ENCODE measurements around the gene ADRA2B.
"Not testable (repeated sequence)": the region's sequence is repeated elsewhere in the genome, so short reads cannot be mapped to it uniquely, and the experiment has no call there.

Gene ADRA2B

GRCh38 chr2:96150007-96150640 lies 33.8 kb upstream of the ADRA2B start:
- DNase-seq (ENCODE audit: low spot score), result no peak

GRCh38 chr2:96148410-96149217 lies 32.2 kb upstream of the ADRA2B start:
- DNase-seq (ENCODE audit: low spot score), result no peak

DNA sequence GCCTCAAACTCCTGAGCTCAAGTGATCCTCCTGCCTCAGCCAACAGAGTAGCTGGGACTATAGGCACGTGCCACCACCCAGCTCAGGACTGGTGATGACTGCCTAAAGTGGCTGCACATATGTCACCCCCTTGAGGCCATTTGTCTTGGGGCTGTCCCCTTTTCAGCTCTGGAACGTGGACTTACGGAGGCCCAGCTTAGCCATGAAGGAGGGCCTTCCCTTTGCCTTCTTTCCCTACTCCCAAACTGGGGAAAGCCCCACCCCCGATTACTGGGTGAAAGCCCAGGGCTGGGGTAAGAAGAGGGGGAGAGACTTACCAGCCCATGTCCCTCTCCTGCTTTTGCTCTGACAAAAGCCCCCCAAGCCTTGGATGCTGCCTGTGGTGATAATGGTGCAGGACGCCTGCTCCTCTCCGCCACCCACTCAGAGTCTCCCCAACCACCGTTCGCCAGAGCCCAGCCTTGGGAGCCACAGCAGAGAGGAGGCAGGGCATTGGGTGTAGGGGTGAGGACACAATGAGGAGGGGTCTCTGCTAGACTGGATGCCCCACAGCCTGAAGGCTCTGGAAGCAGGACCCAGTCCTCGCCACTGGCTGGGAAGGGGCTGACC lies 31.3 kb upstream of the ADRA2B start:
- DNase-seq (ENCODE audit: low spot score), result no peak

GRCh38 chr2:96146881-96147592 lies 30.7 kb upstream of the ADRA2B start:
- no peak for DNase-seq (ENCODE audit: low spot score)

DNA sequence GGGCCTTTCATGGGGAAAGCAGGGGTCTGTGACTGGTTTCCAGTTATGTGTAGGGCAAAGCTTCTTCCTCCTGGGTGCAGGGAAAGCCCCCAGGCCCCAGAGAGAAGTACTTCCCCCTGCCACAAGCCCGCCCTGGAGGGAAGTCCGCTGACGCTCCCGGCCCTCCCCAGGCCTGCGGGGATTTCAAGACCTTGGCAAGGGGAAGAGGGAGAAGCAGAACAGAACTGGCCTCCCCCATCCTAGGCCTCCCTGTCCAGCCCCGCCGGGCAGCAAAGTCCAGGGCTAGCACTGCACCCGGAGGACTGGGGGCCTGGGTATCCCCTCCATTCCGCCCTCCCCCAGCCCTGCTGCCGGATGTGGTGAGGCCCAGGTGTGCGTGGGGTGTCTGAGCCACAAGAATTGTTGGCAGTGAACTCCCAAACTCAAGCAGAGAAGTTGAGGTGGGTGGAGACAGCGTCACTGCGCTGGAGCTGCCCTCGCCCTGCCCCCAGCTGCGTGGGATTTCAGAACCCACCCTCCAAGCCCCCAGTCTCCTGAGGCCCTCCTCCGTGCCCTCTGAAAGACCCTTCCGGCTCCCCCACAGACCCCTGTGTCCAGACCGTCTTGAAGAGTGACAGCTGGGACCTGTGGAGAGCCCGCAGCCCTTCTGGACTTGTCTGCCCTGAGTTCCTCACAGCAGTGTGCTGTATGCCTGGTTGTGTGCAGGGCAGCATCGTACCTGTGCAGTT lies 29.9 kb upstream of the ADRA2B start:
- no peak for DNase-seq (ENCODE audit: low spot score)

DNA sequence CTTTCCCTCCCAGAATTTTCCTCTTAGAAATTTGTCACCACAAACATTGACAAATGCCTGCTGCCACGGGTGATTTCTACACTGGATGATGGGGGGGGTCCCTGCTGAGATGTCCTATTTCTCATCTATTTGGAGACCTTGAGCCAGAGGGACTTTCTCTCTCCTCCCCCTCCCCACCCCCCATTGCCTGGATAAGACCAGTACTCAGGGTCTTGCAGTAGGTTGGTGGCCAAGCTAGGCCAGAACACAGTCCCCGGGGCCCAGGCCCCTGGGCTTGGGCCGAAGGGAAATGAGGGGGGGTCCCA lies 29.4 kb upstream of the ADRA2B start:
- DNase-seq (ENCODE audit: low spot score), result no peak

DNA sequence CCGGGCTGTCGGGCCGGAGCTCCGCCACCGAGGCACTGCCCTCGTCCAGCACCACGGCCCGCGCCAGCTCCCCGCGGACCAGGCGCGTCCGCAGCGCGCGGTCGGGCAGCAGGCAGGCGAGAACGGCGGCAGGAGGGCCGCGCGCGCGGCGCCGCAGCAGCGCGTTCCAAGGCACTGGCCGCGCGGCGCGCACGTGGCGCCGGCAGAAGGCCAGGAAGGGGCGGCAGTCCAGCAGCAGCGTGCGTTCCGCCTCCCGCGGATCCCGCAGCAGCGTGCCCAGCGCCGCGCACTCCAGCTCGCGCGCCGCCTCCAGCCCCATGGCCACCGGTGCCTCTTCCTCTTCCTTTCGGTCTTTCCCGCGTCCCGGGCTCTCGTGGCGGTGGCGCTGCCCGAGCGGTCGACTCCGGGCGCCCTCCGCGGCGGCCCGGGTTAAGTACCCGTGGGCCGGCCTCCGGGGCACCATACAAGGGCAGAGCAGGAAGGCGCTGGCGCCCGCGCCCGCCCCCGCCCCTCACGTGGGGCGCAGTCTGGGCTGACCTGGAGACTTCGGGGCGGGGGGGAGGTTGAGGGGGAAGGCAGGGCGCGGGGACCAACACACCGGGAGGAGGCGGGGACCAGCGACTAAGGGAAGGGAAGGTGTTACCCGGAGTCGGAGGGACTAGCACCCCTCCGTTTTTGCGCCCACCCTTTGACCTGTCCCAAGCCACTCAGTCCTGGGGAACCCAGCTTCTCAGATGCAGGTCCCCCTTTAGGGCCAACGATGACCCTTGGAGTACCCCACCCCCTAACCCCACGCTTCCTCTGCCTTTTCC lies 28.9 kb upstream of the ADRA2B start, which contains the start of gene DUSP2:
Gene DUSP2 (minus strand): TSS at position 405 of the 812 bp plus-strand sequence. CDS start 86 bp downstream, at position 319.
- DNase-seq (ENCODE audit: low spot score), result no peak

DNA sequence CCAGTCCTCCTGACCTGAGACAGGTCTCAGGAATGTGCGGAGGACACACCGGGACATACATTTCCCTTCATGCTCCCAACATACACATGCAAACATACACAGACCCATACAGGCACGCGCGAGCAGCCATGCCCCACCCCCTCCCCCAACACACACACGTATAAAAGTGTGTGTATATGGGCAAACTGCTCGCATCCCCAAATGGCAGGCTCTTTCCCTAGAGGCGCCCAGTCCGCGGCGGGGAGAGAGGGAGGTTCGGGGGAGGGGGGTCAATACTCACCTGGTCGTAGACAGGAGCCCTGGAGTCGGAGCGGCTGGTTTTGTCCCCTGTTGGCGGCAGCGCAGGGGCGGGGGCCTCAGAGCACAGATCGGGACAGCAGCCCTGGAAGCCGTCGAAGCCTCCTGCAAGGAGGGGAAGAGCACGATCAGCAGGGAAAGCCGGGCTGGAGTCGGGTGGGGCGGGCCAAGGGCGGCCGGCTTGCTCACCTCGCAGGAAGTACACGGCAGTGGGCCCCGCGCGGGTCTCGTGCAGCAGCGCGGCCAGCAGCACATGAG lies 28.2 kb upstream of the ADRA2B start:
- DNase-seq (ENCODE audit: low spot score), result no peak

DNA sequence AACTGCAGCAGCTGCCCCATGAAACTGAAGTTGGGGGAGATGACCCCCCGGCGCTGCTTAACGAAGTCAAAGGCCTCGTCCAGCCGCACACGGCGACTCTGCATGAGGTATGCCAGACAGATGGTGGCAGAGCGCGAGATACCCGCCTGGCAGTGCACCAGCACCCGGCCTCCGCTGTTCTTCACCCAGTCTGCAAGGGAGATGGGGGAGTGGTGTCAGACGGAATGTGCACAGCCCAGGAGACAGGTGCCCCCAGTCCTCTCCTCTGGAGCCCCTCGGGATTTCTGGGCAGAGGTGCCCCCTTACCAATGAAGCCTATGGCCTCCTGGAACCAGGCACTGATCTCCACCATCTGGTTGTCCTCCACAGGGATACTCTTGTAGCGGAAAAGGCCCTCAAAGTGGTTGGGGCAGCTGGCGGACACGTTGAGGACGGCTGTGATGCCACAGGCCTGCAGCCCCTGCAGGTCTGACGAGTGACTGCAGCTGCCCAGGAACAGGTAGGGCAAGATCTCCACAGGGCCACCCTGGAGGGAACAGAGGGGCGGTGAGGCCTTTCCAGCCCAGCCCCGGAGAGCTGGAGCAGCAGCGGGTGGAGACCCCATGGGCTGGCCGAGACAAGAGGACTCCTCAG lies 27.6 kb upstream of the ADRA2B start:
- DNase-seq (ENCODE audit: low spot score), result peak; percentile 63

- no peak for DNase-seq (ENCODE audit: low spot score)
These were observed 27.0 kb upstream of the ADRA2B start for GRCh38 chr2:96143231-96143847.

DNA sequence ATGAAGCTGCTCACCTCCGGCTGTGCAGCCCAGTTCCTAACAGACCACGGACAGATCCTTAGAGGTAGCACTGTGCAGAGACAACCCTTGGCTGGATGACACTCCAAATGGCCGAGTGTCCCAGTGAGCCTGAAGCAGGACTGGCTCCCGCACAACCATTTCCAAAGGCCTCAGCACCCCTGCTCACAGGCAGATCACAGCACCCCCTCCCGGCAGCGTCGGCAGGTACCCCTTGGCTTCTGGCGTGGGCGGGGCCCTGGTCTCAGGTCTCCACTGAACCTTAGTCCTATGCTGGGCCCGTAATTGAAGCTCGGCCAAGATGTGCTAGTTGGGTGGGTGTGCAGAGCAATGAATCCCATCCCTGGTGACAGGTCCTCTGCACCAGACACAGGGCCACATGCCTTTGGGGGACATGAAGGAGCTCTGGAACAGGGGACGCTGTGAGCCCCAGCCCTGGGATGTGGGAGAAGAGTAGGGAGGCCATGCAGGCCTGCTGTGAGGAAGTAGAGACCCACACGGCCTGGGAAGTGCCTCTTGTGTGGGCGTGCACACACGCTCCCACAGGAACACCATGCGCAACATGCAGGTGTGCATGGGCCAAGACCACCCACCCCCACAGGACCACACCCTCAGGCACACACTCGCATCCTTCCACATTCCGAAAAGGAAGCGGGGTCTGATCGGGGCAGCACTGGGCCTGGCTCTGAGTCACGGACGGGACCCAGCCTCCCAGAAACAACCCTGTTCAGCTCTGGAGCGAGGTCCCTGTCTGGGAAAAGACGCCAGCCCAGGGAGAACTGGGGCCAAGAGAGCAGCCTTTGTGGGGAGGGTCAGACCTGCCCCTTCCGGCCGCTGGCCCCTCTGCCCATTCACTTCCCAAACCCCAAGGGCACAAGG lies 26.1 kb upstream of the ADRA2B start:
- no peak for DNase-seq (ENCODE audit: low spot score)

DNA sequence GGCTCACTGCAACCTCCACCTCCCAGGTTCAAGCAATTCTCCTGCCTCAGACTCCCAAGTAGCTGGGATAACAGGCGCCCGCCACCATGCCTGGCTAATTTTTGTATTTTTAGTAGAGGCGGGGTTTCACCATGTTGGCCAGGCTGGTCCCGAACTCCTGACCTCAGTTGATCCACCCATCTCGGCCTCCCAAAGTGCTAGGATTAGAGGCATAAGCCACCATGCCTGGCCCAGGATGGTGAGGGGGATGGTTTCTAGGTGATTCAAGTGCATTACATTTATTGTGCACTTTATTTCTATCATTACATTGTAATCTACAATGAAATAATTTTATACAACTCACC lies 25.2 kb upstream of the ADRA2B start:
- DNase-seq (ENCODE audit: low spot score), result not testable (repeated sequence)

DNA sequence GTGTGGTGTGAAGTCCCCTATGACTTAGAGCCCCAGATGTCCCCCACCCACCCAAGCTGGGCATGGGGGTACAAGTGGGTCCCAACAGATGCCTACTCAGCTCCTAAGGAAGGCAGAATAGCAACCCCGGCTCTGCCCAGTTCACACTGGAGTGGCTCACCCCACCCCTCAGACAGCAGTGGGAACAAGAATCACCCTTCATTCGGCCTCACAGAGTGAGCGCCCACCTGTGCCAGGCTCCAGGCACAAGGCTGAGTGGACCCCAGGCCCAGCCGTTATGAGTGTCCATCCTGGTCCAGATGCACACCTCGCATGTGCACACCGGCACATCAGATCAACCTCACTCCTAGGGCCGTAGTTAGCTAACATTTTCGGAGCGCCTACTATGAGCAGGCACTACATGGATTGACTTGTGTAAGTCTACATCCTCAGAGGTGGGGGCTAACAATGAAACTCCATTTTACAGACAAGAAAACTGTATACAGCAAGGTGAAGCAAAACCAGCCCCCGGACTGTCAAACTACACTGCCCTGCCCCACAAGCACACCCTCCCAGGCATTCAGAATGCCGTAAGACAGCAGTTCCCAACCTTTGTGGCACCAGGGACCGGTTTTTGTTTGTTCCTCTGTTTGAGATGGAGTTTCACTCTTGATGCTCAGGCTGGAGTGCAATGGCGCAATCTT lies 24.7 kb upstream of the ADRA2B start:
- DNase-seq (ENCODE audit: low spot score), result no peak

- DNase-seq (ENCODE audit: low spot score), result no peak
These were observed 22.9 kb upstream of the ADRA2B start for GRCh38 chr2:96139181-96139758.

GRCh38 chr2:96138179-96139145 lies 22.1 kb upstream of the ADRA2B start, which contains the start of gene ASTL:
TSS of gene ASTL (minus strand) at chr2:96138502. CDS start at chr2:96138436, 66 bp downstream.
- peak; percentile 91 for DNase-seq (ENCODE audit: low spot score)

GRCh38 chr2:96137321-96138178 lies 21.2 kb upstream of the ADRA2B start:
- no peak for DNase-seq (ENCODE audit: low spot score)

Data from HuH-7 (cell line).